ENCODE data around the gene BCAR3.
"Not testable (repeated sequence)": the region's sequence is repeated elsewhere in the genome, so short reads cannot be mapped to it uniquely, and the experiment has no call there.

BCAR3 gene

GRCh38 chr1:93707956-93708355, 26.3 kb upstream of the BCAR3 start:
- no peak for DNase-seq (ENCODE audit: low read depth in 2 of 2, low spot score in 1 of 2)

DNA sequence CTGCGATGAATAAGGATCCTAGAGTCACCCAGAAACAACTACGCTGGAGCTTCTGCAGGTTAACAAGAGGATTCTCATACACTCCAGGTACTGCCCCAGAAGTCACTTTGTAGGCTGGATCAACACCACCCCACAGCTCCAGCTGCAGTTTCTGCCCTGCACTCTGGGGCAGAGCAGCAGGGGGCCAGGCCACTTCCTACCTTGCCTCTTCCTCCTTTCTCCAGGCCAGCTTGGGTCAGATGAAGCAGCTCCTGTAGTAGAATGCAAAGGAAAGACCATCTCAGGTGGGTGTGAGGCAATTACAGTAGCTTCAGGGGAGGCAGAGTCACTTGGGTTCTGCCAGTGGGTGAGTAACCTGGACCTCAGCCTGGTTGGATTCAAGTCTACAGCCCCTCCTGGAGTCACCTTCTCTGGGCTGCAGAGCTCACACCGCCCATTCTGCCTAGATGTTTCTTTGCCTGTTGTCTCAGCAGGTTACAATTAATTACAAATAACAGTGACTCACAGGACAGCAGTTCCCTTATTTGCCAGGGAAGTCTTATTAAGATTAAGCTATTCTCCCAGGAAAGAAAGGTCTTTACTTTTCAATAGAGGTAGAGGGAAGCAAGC, 24.4 kb upstream of the BCAR3 start:
- no peak for DNase-seq (ENCODE audit: low read depth in 2 of 2, low spot score in 1 of 2)

- DNase-seq (ENCODE audit: low read depth in 2 of 2, low spot score in 1 of 2), result no peak
Observed at GRCh38 chr1:93704052-93704451, 22.4 kb upstream of the BCAR3 start.

DNA sequence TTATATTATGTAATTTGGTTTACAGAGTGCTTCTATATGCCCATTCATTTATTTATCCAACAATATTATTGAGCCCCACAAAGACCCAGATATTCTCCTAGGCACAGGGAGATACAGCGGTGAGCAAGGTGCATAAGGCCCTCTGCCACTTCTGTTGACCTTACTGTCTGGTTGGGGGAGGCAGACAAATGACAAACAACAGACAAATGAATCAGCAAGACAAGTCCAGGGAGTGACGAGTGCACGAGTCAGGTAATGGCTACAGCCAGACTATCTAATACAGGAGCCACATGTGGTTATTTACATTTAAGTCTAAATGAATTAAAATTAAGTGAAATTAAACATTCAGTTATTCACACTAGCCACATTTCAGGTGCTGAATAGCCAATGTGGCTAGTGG, 22.0 kb upstream of the BCAR3 start:
- no peak for DNase-seq (ENCODE audit: low read depth in 2 of 2, low spot score in 1 of 2)

DNA sequence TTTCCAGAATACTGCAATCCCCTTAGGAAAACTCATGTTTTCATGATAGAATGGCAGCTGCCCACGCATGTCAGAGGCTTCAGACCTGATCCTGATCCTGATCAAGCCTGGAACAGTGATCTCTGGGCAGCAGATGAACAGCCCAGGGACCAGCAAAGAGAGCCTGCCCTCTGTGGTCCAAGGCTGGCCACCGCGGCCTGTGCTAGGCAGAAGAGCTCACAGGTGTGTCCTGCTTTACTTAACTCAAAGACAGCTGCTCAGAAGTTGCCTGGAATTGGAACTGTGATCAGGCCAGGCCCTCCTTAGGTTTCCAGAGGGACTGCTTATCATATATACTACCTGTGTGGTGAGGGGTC, 21.2 kb upstream of the BCAR3 start:
- DNase-seq (ENCODE audit: low read depth in 2 of 2, low spot score in 1 of 2), result no peak

DNA sequence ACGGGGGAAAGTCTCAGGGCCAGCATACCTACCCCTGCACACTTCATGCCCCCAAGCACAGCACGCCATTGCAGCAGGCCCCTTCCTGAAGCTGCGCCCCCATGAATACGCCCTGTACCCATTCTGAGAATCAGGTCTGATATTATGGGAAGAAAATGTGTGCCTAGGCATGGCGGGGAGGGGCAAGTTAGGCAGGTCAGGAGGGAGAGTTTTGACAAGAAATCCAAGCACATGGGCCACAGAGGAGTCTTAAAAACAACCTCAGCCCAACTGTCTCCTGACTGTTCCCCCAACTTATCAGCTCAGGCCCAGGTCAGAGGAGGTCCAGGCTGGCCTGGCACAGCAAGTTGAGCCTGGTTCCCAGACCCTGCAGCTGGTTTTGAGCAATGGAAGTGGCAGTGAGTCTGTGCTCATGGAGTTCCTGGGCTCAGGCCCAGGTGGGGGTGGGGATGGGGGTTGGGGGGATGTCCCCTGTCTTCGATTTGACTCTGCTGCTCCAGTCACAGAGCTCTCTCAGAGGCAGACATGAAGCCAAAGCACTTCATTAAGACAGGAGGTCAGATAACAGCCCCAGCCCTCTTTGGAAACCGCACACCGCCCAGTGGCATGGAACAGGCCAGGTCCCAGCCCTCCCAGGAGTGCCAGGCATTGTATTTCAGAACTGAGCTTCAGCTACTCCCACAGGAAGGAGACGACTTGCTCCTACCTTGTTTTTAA, 20.6 kb upstream of the BCAR3 start:
- DNase-seq (ENCODE audit: low read depth in 2 of 2, low spot score in 1 of 2), result no peak

DNA sequence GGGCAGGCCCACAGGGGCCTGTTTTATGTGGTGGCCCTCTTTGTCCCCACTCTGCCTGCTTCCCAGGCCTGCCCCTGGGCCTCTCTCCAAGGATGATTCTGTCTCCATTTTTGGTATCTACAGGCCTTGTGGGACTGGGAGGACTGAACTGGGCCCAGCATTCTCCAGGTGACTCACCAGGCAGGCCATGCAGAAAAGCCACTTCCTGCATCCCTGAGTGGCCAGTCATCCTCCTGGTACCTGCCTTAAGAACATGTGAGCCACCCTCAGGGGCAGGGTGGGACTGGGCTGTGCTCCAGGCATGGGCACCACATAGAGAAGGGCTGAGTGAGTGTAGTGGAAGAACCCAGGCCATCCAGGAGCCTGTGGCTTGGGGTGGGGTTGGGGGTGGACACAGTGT, 20.0 kb upstream of the BCAR3 start:
- DNase-seq (ENCODE audit: low read depth in 2 of 2, low spot score in 1 of 2), result no peak

- no peak for DNase-seq (ENCODE audit: low read depth in 2 of 2, low spot score in 1 of 2)
Observed at GRCh38 chr1:93700532-93701469, 19.2 kb upstream of the BCAR3 start.

DNA sequence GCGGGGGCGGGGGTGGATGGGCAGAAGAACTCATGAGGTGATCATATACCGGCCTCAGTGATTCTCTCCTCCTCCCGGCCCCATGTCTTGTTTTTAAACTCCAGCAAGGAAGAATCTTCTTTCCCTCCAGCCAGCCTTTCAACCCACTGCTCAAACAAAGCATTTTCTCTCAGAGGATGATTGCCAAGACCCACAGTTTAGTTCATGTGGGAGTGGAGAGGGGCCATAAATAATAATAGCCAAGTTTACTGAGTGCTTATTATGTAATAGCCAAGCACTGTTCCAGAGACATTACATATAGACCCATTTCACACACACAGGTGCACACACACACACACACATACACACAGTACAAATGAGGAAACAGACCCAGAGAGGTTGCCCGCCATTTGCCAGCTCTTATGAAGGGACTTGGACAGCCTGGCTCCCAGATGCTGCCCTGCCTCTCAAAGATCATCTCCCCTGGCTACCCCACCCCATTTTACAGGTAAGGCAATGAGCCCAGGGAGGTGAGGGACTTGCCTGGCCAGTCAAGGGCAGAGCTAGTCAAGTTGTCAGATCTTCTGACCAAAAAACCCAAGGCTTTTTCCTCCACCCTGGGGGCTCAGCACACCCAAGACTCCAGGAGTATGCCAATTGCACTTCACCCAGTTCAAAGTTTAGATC, 18.0 kb upstream of the BCAR3 start:
- DNase-seq (ENCODE audit: low read depth in 2 of 2, low spot score in 1 of 2), result no peak

GRCh38 chr1:93699049-93699384, 17.4 kb upstream of the BCAR3 start:
- no peak for DNase-seq (ENCODE audit: low read depth in 2 of 2, low spot score in 1 of 2)

DNA sequence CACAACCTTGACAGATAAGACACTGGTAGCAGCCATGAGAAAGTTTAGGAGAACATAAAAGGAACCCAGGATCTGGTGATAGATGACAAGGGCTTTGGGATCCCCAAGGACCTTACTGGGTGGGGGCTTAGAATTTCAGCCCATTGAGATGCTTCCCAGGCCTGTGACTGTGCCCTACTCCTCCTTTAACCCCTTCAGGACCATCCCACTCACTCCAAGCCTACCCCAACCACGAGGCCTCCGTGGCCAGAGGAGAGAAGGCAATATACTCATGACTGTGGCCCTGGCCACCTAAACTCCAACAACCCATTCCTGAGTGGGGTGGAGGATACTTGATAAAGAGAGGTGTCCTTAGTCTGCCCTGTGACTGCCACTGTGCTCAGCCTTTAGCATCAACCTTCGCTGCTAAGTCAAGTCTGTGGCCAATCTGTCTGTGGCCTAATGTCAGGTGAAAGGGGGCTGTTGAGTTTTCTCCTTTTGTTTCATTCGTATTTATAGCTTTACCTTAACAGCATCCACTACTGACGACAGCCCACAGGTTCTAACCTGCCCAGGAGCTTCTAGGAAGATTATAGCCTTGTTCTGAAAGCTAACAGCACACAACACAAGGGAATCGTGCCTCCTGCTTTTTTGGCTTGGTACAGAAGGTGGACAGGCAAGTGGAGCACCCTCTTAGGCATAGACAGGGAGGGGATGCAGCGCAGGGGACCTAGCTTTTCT, 16.9 kb upstream of the BCAR3 start:
- DNase-seq (ENCODE audit: low read depth in 2 of 2, low spot score in 1 of 2), result no peak

DNA sequence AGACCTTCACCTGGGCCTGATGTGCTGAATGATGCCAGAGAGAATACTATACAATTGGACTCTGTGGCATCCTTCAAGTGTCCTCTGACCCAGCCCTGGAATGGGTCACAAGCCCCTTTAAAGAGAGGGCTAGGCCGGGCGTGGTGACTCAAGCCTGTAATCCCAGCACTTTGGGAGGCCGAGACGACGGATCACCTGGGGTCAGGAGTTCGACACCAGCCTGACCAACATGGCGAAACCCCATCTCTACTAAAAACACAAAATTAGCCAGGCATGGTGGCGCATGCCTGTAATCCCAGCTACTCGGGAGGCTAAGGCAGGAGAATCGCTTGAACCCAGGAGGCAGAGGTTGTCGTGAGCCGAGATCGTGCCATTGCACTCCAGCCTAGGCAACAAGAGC, 15.9 kb upstream of the BCAR3 start:
- DNase-seq (ENCODE audit: low read depth in 2 of 2, low spot score in 1 of 2), result not testable (repeated sequence)

DNA sequence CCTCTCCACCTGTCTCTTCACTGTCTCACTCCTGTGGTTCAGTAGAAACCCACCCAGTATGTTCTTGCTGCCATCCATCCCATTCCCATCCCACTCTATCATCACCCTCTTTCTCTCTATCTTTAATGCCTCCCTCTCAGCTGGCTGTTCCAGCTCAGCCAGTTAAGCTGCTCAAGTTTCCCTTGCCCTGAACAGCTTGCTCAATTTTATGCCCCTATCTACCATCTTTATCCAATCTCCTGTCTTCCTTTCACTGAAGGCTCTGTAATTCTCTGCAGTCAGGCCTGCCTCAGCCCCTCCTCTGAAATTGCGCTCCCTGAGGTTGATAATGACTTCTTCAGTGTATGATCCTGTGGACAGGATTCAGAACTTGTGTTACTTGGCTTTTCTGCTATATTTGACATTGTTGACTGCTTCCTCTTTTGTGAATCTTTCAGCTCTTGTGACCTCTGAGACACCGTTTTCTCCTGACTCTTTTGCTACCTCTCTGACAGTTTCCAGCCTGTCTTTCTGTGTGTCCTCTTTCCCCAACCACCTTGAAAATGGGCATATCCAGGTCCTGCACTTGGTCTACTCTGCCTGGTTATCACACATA, 13.9 kb upstream of the BCAR3 start:
- DNase-seq (ENCODE audit: low read depth in 2 of 2, low spot score in 1 of 2), result no peak

- no peak for DNase-seq (ENCODE audit: low read depth in 2 of 2, low spot score in 1 of 2)
Observed at GRCh38 chr1:93694819-93695218, 13.2 kb upstream of the BCAR3 start.

DNA sequence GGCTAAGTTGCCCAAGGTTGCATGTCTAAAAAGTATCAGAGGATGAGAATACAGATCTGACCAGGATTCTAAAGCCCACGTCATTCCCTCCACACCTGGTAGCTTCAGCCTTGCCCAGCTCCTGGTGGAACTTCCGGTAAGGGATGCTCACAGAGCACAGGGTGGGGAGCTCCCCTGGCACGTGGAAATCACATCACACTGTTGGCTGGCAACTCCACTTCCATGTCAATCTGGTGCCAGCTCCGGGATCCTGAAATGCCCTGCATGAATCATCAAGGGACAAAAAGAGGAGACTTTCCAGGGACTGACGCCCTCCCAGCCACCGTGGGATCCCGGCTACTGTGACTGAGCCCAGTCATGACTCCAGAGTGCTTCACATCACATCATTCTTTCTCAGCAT, 12.4 kb upstream of the BCAR3 start:
- DNase-seq (ENCODE audit: low read depth in 2 of 2, low spot score in 1 of 2), result no peak

DNA sequence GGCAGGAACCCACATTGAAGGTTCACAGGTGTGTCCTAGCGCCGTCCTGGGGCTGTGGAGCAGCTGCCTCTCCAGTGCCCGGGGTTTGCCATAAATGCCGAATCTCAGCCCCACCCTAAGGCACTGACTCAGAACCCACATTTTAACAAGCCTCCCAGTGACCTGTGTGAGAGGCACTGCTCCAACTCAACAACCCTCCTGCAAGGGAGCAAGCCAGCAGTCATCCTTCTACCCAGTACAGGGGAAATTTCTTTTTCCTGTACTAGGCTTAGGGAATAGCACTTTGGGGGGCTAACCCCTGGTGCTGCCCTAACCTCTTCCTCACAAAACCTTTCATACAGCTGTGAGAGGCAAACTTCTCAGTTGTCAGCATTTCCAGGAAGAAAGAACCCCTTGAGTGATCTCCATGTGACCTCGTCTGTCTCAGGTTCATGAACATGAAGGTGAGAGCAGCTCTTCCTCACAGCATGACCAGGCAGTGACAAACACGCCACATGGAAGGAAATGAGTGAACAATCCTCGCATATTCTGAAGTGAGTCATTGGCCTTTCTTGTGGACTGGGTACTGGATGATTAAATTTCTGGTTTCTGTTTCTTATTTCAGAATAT, 11.4 kb upstream of the BCAR3 start:
- DNase-seq (ENCODE audit: low read depth in 2 of 2, low spot score in 1 of 2), result no peak

DNA sequence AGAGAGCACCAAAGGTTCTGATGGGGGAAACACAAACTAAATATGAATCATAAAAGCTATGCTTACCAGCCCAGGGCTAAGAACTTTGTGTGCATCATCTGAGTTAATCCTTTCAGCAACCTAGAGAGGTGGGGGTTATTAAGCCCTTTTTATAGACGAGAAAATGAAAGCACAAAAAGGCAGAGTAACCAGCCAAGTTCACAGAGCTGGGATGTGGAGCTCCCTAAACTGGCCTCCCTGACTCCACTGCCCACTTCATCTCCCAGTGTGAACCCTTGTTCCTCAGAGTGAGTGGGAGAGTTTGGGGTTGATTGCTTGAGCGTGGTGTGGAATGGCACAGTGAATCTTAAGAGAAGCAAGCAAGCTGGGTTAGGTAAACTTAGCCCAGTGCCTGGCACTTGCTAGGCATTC, 10.8 kb upstream of the BCAR3 start:
- no peak for DNase-seq (ENCODE audit: low read depth in 2 of 2, low spot score in 1 of 2)

DNA sequence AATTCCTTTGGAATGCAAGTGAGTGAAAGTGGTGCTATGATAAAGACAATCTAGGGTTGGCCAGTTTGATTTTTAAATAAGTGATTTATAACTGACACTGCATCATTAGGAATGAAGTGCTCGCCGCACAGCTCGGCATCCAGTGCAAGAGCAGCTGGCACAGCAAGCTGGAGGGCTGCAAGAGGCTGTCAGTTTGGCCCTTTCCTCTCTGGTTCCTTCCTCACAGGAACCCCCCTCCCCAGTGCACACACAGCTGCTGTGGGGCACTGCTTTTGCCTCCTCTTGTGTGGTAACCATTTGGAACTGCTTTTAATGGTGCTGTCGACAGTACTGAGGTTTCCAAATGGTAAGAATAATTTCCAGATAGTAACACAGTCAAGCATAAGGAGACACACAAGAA, 10.4 kb upstream of the BCAR3 start:
- no peak for DNase-seq (ENCODE audit: low read depth in 2 of 2, low spot score in 1 of 2)

GRCh38 chr1:93690921-93691789, 9.5 kb upstream of the BCAR3 start:
- no peak for DNase-seq (ENCODE audit: low read depth in 2 of 2, low spot score in 1 of 2)
